Esophagus squamous epithelium (tissue), 4 donors: Measurements from ENCODE around the gene PPIA.

Experiments used
- POLR2A ChIP-seq, 4 donors: fragments of 450-650 bp; IDR thresholded peaks; one replicate each; pipeline ENCODE4 v1.6.1; 2017; ENCODE audit warnings: antibody characterized with exemption in 4 of 4, mild to moderate bottlenecking in 4 of 4, moderate library complexity in 3 of 4
- TF ChIP-seq, protein P1 (sequence below), 6 experiments: fragments of 450-650 bp in 4 of 6; fragments of 200-600 bp in 2 of 6; sonication (generic) in 2 of 6; IDR thresholded peaks; one replicate each; pipeline ENCODE4 v1.5.1; 2016 to 2019; ENCODE audit warnings: antibody characterized with exemption in 6 of 6, mild to moderate bottlenecking in 4 of 6, moderate library complexity in 4 of 6

DNA sequence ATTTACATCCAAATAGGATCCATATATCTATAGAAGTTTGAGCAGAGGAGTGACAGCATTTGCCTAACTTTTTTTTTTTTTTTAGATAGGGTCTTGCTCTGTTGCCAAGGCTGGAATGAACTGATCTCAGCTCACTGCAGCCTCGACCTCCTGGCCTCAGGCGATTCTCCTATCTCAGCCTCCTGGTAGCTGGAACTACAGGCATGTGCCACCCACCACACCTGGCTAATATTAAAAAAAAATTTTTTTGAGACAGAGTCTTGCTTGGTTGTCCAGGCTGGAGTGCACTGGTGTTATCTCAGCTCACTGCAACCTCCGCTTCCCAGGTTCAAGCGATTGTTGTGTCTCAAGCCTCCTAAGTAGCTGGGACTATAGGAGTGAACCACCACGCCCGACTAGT lies 15.1 kb downstream of the PPIA start:
- TF ChIP-seq, protein P1, sequence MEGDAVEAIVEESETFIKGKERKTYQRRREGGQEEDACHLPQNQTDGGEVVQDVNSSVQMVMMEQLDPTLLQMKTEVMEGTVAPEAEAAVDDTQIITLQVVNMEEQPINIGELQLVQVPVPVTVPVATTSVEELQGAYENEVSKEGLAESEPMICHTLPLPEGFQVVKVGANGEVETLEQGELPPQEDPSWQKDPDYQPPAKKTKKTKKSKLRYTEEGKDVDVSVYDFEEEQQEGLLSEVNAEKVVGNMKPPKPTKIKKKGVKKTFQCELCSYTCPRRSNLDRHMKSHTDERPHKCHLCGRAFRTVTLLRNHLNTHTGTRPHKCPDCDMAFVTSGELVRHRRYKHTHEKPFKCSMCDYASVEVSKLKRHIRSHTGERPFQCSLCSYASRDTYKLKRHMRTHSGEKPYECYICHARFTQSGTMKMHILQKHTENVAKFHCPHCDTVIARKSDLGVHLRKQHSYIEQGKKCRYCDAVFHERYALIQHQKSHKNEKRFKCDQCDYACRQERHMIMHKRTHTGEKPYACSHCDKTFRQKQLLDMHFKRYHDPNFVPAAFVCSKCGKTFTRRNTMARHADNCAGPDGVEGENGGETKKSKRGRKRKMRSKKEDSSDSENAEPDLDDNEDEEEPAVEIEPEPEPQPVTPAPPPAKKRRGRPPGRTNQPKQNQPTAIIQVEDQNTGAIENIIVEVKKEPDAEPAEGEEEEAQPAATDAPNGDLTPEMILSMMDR (IDR thresholded peaks at IDR 0.05), result no peak
- no peak for TF ChIP-seq POLR2A (IDR thresholded peaks at IDR 0.05)
